ENCODE measurements around the gene MS4A1. TPM values are rescaled to one million over a fixed set of nuclear protein-coding genes. Genes with fewer than 3 reads are reported as not detected.

The MS4A1 gene
- polyA plus RNA-seq, 3 donors, result 0.88 to 8.0 (median 1.3) TPM

DNA sequence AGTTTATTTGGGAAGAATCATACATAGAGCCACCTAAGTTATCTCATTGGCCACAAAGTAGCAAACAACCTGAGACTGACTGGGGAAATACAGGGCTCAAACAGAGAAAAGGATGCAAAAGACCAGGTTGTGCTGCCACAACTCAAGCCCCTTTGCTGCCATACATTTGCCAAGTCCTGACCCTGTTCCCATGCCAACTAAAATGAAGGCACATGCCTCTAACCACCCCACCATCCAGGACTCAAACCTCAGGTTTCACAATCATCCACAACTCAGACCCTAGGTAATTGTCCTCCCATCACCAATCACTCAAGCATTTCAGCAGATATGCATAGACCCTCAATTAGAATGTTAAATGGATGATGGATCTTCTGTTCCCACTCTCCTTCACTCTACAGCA lies 1.4 kb upstream of the MS4A1 start:
- peaks cover 0 to 2% (median 1%) of the 10 kb centered on the region in 3 donors for H3K27me3 Mint-ChIP-seq (ENCODE audit: low read depth in 3 of 3)
- DNase-seq, result no peak
- TF ChIP-seq, protein P1, sequence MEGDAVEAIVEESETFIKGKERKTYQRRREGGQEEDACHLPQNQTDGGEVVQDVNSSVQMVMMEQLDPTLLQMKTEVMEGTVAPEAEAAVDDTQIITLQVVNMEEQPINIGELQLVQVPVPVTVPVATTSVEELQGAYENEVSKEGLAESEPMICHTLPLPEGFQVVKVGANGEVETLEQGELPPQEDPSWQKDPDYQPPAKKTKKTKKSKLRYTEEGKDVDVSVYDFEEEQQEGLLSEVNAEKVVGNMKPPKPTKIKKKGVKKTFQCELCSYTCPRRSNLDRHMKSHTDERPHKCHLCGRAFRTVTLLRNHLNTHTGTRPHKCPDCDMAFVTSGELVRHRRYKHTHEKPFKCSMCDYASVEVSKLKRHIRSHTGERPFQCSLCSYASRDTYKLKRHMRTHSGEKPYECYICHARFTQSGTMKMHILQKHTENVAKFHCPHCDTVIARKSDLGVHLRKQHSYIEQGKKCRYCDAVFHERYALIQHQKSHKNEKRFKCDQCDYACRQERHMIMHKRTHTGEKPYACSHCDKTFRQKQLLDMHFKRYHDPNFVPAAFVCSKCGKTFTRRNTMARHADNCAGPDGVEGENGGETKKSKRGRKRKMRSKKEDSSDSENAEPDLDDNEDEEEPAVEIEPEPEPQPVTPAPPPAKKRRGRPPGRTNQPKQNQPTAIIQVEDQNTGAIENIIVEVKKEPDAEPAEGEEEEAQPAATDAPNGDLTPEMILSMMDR (IDR thresholded peaks at IDR 0.05), result no peak
- Histone ChIP-seq H2AFZ (ENCODE audit: insufficient read depth, low read depth, low read length, poor library complexity, severe bottlenecking) (no peak overlapping the region), H4K20me1 (ENCODE audit: insufficient read depth, low read length) (no peaks in the 10 kb centered on the region), H3K27me3 (ENCODE audit: control insufficient read depth in 2 of 2, insufficient read depth in 2 of 2, low read length in 2 of 2) (no peaks in the 10 kb centered on the region), H3K4me1 (ENCODE audit: control insufficient read depth in 1 of 2, insufficient read depth in 2 of 2, low read length in 2 of 2) (no peaks in the 10 kb centered on the region), H3K79me2 (ENCODE audit: insufficient read depth, low read length) (no peaks in the 10 kb centered on the region), H3K4me3 (replicated peaks in 1 of 3; ENCODE audit: low read depth in 2 of 3, low read length in 3 of 3) (no peak overlapping the region), H3K27ac (ENCODE audit: low read depth in 1 of 2, low read length in 2 of 2) (no peak overlapping the region), H3K4me2 (replicated peaks; ENCODE audit: extremely low read depth, low read length, poor library complexity, severe bottlenecking) (no peak overlapping the region), H3K9ac (ENCODE audit: insufficient read depth, low read length, poor library complexity, severe bottlenecking) (no peak overlapping the region), H3K9me3 (replicated peaks in 1 of 2; ENCODE audit: control insufficient read depth in 1 of 2, insufficient read depth in 1 of 2, low read length in 2 of 2) (no peaks in the 10 kb centered on the region), H3K36me3 (replicated peaks in 1 of 2; ENCODE audit: control insufficient read depth in 1 of 2, insufficient read depth in 2 of 2, low read length in 2 of 2) (no peaks in the 10 kb centered on the region)
- H3K9me3 Mint-ChIP-seq, result peaks cover 0 to 7% (median 3%) of the 10 kb centered on the region in 7 donors
- peaks cover 0 to 1% of the 10 kb centered on the region in 2 donors for H3K36me3 Mint-ChIP-seq
- H3K4me3 Mint-ChIP-seq, result no peak overlapping the region
- H3K27ac Mint-ChIP-seq, result peak overlapping the region in 2 of 7 donors; percentile 26 to 44
- no peaks in the 10 kb centered on the region for H3K4me1 Mint-ChIP-seq
- intact Hi-C loops (cut with micrococcal nuclease), result no loop called here

DNA sequence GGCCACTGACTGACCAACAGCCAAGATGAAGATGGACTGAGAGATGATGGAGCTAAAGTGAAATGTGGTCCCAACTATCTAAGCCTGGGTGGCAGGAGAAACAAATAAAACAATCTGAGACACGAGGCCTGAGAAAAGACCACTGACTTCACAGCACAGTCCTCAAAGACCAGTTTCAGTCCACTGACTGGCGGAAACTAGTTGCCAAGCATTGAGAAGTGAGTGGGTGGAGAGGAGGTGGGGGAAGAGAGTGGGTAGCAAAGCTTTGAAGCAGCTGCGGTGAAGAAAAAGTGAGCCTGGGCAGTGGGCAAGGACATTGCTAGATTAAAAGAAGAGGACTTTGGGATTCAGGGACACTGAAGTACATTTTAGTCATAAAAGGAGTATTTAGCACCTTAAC lies 1.9 kb downstream of the MS4A1 start:
- DNase-seq, result no peak
- Histone ChIP-seq H3K36me3 (replicated peaks in 1 of 2; ENCODE audit: control insufficient read depth in 1 of 2, insufficient read depth in 2 of 2, low read length in 2 of 2) (no peaks in the 10 kb centered on the region), H3K27ac (ENCODE audit: low read depth in 1 of 2, low read length in 2 of 2) (no peak overlapping the region), H3K4me1 (ENCODE audit: control insufficient read depth in 1 of 2, insufficient read depth in 2 of 2, low read length in 2 of 2) (no peaks in the 10 kb centered on the region), H3K9ac (ENCODE audit: insufficient read depth, low read length, poor library complexity, severe bottlenecking) (no peak overlapping the region), H2AFZ (ENCODE audit: insufficient read depth, low read depth, low read length, poor library complexity, severe bottlenecking) (no peak overlapping the region), H3K4me2 (replicated peaks; ENCODE audit: extremely low read depth, low read length, poor library complexity, severe bottlenecking) (no peak overlapping the region), H3K9me3 (replicated peaks in 1 of 2; ENCODE audit: control insufficient read depth in 1 of 2, insufficient read depth in 1 of 2, low read length in 2 of 2) (no peaks in the 10 kb centered on the region), H3K4me3 (replicated peaks in 1 of 3; ENCODE audit: low read depth in 2 of 3, low read length in 3 of 3) (no peak overlapping the region), H3K27me3 (ENCODE audit: control insufficient read depth in 2 of 2, insufficient read depth in 2 of 2, low read length in 2 of 2) (no peaks in the 10 kb centered on the region), H4K20me1 (ENCODE audit: insufficient read depth, low read length) (no peaks in the 10 kb centered on the region), H3K79me2 (ENCODE audit: insufficient read depth, low read length) (no peaks in the 10 kb centered on the region)
- H3K9me3 Mint-ChIP-seq, result peaks cover 0 to 3% (median 0%) of the 10 kb centered on the region in 7 donors
- no peaks in the 10 kb centered on the region for H3K4me1 Mint-ChIP-seq
- TF ChIP-seq, protein P1 (IDR thresholded peaks at IDR 0.05), result no peak
- peaks cover 0 to 3% (median 2%) of the 10 kb centered on the region in 3 donors for H3K27me3 Mint-ChIP-seq (ENCODE audit: low read depth in 3 of 3)
- H3K4me3 Mint-ChIP-seq, result no peak overlapping the region
- 100% methylated on average over 2 of the region's 3 CpGs for WGBS (ENCODE audit: insufficient coverage)
- H3K36me3 Mint-ChIP-seq, result peaks cover 0 to 1% of the 10 kb centered on the region in 2 donors
- intact Hi-C loops (cut with micrococcal nuclease), result no loop called here
- H3K27ac Mint-ChIP-seq, result peak overlapping the region in 1 of 7 donors; percentile 21

All from CD14-positive monocyte (primary cell).